Astrocyte (in vitro differentiated cells and primary cell): ENCODE results near the gene UBE2M. TPM values are rescaled to one million over a fixed set of nuclear protein-coding genes. Genes with fewer than 3 reads are reported as not detected.

Source experiments
- DNase-seq: peaks from one replicate; pipeline ENCODE4 v3.0.0-alpha.2; 2010; ENCODE audit warnings: low read depth
- FAIRE-seq: peaks from 2 replicates; lab custom pipeline; 2011; peaks lifted over from hg19 to GRCh38; lab: Jason Lieb, UNC
- H2AFZ ChIP-seq: 2 replicates; pipeline ENCODE4 v1.6.0; 2012; ENCODE audit warnings: low read depth, low read length, inconsistent platforms
- H3K27ac ChIP-seq: 2 replicates; pipeline ENCODE4 v1.5.1; 2011; ENCODE audit warnings: low read depth, low read length, inconsistent platforms
- H3K27me3 ChIP-seq: 2 replicates; pipeline ENCODE4 v1.6.0; 2011; ENCODE audit warnings: low read length, inconsistent platforms; ENCODE audit not compliant: insufficient read depth
- H3K36me3 ChIP-seq: 2 replicates; pipeline ENCODE4 v1.5.1; 2011; ENCODE audit warnings: low read length, inconsistent platforms; ENCODE audit not compliant: insufficient read depth
- H3K4me1 ChIP-seq: 2 replicates; pipeline ENCODE4 v1.5.1; 2011; ENCODE audit warnings: low read length, inconsistent platforms; ENCODE audit not compliant: insufficient read depth
- H3K4me2 ChIP-seq: 2 replicates; pipeline ENCODE4 v1.6.0; 2012; ENCODE audit warnings: low read length, inconsistent platforms
- H3K4me3 ChIP-seq: 2 replicates; pipeline ENCODE4 v1.5.1; 2011; ENCODE audit warnings: low read depth, mild to moderate bottlenecking, low read length, inconsistent platforms; ENCODE audit not compliant: insufficient read depth
- H3K79me2 ChIP-seq: 2 replicates; pipeline ENCODE4 v1.6.0; 2012; ENCODE audit warnings: mild to moderate bottlenecking, low read length, inconsistent platforms; ENCODE audit not compliant: insufficient read depth
- H3K9ac ChIP-seq: 2 replicates; pipeline ENCODE4 v1.6.0; 2012; ENCODE audit warnings: mild to moderate bottlenecking, low read length, inconsistent platforms
- H3K9me3 ChIP-seq: 2 replicates; pipeline ENCODE4 v1.5.1; 2012; ENCODE audit warnings: low read depth, mild to moderate bottlenecking, low read length, inconsistent platforms; ENCODE audit not compliant: insufficient read depth
- H4K20me1 ChIP-seq: 2 replicates; pipeline ENCODE4 v1.6.0; 2012; ENCODE audit warnings: low read length, inconsistent platforms; ENCODE audit not compliant: insufficient read depth
- H3K27ac Mint-ChIP-seq: one replicate; pipeline ENCODE4 v1.8.0; 2021; ENCODE audit warnings: mild to moderate bottlenecking, mixed read lengths; ENCODE audit not compliant: unreplicated experiment
- H3K27me3 Mint-ChIP-seq: one replicate; pipeline ENCODE4 v1.8.0; 2021; ENCODE audit warnings: low read depth, mixed read lengths; ENCODE audit not compliant: unreplicated experiment
- H3K36me3 Mint-ChIP-seq: one replicate; pipeline ENCODE4 v1.8.0; 2021; ENCODE audit warnings: low read depth, mixed read lengths; ENCODE audit not compliant: unreplicated experiment
- H3K4me1 Mint-ChIP-seq: one replicate; pipeline ENCODE4 v1.8.0; 2021; ENCODE audit warnings: low read depth, mixed read lengths; ENCODE audit not compliant: unreplicated experiment
- H3K4me3 Mint-ChIP-seq: one replicate; pipeline ENCODE4 v1.8.0; 2021; ENCODE audit warnings: mild to moderate bottlenecking, moderate library complexity, mixed read lengths; ENCODE audit not compliant: unreplicated experiment
- H3K9me3 Mint-ChIP-seq: one replicate; pipeline ENCODE4 v1.8.0; 2021; ENCODE audit warnings: mild to moderate bottlenecking, mixed read lengths; ENCODE audit not compliant: unreplicated experiment
- EZH2 ChIP-seq: IDR thresholded peaks from 2 replicates; pipeline ENCODE4 v1.6.1; 2012; ENCODE audit warnings: mild to moderate bottlenecking, low read length, inconsistent platforms; ENCODE audit not compliant: insufficient read depth
- total RNA-seq: library from RNA; stranded (reverse); gene quantifications from 2 replicates; pipeline ENCODE4 v1.2.1, GENCODE V29; 2021
- TF ChIP-seq, protein P1 (sequence below): IDR thresholded peaks from 2 replicates; pipeline ENCODE4 v1.5.1; 2011; ENCODE audit warnings: low read depth, mild to moderate bottlenecking, inconsistent platforms, low read length, moderate library complexity; ENCODE audit not compliant: insufficient read depth

Gene UBE2M
- total RNA-seq, 1 donor from 2014 or later: 113 TPM

DNA sequence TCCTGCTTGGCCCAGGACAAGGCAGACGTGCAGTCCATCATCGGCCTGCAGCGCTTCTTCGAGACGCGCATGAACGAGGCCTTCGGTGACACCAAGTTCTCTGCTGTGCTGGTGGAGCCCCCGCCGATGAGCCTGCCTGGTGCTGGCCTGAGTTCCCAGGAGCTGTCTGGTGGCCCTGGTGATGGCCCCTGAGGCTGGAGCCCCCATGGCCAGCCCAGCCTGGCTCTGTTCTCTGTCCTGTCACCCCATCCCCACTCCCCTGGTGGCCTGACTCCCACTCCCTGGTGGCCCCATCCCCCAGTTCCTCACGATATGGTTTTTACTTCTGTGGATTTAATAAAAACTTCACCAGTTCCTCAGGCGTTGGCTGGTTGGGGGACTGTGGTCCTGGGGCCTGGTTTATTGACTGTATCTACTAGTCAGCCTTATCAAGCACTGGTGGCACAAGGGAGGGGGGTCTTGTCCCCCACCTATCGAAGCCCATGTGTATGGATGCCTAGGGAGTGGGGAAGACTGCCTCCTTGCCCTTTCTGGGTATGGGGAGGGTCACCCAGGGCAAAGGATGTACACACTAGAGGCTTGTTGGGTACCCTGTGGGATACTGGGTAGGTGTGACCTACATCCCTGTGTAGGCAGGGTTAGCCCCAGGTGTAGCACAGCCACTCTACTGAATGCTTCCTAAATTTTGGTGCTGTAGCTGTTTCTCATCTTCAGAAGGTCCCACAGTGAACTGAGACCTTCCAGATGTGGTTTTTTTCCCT lies 7.9 kb downstream of the UBE2M start:
- H3K9me3 Mint-ChIP-seq: no peaks in the 10 kb centered on the region
- Histone ChIP-seq H4K20me1 (peaks cover 70% of the 10 kb centered on the region), H3K9me3 (no peaks in the 10 kb centered on the region), H3K9ac (no peak overlapping the region), H3K4me1 (peaks cover 27% of the 10 kb centered on the region), H2AFZ (no peak overlapping the region), H3K4me2 (no peak overlapping the region), H3K79me2 (peaks cover 81% of the 10 kb centered on the region), H3K27me3 (no peaks in the 10 kb centered on the region), H3K27ac (no peak overlapping the region), H3K4me3 (no peak overlapping the region), H3K36me3 (peaks cover 56% of the 10 kb centered on the region)
- H3K27me3 Mint-ChIP-seq: no peaks in the 10 kb centered on the region
- FAIRE-seq: no peak
- H3K4me1 Mint-ChIP-seq: peaks cover 33% of the 10 kb centered on the region
- no peak overlapping the region for H3K4me3 Mint-ChIP-seq
- DNase-seq: no peak
- TF ChIP-seq, protein P1, sequence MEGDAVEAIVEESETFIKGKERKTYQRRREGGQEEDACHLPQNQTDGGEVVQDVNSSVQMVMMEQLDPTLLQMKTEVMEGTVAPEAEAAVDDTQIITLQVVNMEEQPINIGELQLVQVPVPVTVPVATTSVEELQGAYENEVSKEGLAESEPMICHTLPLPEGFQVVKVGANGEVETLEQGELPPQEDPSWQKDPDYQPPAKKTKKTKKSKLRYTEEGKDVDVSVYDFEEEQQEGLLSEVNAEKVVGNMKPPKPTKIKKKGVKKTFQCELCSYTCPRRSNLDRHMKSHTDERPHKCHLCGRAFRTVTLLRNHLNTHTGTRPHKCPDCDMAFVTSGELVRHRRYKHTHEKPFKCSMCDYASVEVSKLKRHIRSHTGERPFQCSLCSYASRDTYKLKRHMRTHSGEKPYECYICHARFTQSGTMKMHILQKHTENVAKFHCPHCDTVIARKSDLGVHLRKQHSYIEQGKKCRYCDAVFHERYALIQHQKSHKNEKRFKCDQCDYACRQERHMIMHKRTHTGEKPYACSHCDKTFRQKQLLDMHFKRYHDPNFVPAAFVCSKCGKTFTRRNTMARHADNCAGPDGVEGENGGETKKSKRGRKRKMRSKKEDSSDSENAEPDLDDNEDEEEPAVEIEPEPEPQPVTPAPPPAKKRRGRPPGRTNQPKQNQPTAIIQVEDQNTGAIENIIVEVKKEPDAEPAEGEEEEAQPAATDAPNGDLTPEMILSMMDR: no peak
- no peak for TF ChIP-seq EZH2
- H3K27ac Mint-ChIP-seq: no peak overlapping the region
- H3K36me3 Mint-ChIP-seq: peaks cover 36% of the 10 kb centered on the region

DNA sequence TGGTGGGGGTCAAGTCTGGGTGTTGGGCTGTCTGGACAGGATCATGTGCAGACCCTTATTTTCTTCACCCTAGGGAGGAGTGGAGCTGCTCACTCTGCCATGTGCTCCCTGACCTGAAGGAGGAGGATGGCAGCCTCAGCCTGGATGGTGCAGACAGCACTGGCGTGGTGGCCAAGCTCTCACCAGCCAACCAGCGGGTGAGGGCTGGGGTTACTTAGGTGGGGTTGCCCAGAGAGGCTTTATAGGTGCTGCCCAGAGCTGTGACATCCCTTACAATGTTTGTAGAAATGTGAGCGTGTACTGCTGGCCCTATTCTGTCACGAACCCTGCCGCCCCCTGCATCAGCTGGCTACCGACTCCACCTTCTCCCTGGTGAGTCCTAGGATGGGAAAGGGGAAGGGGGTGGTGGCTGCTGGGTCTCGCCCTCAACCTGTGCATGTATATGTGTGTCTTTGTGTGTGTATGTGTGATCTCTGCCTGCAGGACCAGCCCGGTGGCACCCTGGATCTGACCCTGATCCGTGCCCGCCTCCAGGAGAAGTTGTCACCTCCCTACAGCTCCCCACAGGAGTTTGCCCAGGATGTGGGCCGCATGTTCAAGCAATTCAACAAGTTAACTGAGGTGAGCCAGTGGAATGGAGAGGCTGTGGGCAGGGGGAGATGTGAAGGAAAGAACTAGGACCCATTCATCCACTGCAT lies 8.6 kb downstream of the UBE2M start:
- Mint-ChIP-seq H3K27ac (no peak overlapping the region), H3K36me3 (peaks cover 32% of the 10 kb centered on the region), H3K27me3 (no peaks in the 10 kb centered on the region), H3K4me1 (peaks cover 27% of the 10 kb centered on the region), H3K4me3 (no peak overlapping the region), H3K9me3 (no peaks in the 10 kb centered on the region)
- Histone ChIP-seq H3K27ac (no peak overlapping the region), H3K4me2 (no peak overlapping the region), H3K36me3 (peaks cover 56% of the 10 kb centered on the region), H2AFZ (no peak overlapping the region), H3K9ac (no peak overlapping the region), H4K20me1 (peaks cover 77% of the 10 kb centered on the region), H3K79me2 (peaks cover 88% of the 10 kb centered on the region), H3K4me1 (peaks cover 23% of the 10 kb centered on the region), H3K27me3 (no peaks in the 10 kb centered on the region), H3K9me3 (no peaks in the 10 kb centered on the region), H3K4me3 (no peak overlapping the region)
- DNase-seq: no peak
- no peak for FAIRE-seq
- TF ChIP-seq, protein P1: no peak
- no peak for TF ChIP-seq EZH2
